Activated CD8-positive, alpha-beta memory T cell treated with anti-CD3 and anti-CD28 coated beads for 4 hours (primary cell): ENCODE measurements around the gene LTB4R2.
"Not testable (repeated sequence)": the region's sequence is repeated elsewhere in the genome, so short reads cannot be mapped to it uniquely, and the experiment has no call there.

Source experiments
- DNase-seq, 2 donors: peaks; one replicate each; pipeline ENCODE4 v3.0.0-alpha.2; 2020; ENCODE audit warnings: low read depth in 2 of 2

Gene LTB4R2

DNA sequence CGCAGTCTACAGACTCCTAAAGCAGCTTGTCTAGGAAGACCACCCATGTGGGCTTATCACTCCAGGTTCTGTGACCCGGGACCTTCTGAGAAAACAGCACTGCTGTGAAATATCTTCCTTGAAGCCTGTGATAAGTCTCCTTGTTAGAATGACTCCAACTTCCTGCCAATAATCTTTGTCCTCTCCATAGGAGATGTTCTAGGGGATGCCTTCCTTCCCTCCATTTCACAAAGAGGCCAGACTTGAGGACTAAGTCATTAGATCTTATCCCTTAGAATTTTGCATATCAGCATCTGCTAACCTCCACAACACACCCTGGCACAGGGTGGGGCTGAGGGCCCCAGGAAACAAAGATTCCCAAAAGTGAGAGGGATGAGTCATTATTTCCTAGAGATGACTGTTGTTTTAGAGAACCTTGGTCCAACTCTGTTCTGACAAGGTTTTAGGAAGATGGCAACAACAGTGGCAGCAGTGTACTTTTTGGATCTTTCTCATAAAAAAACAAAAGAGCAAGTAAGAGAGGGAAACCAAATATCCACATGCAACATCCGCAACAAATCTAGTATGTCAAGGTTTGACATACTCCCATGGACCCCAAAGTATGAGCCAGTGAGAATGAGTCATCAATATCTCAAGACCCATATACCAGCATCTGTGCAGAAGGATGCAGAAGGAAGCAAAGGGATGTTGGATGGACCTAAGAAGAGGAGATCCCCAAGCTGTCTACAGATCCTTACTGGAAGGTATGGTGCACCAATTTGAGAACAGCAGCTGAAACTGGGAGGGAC is 7.4 kb downstream of the LTB4R2 start:
- DNase-seq: no peak

DNA sequence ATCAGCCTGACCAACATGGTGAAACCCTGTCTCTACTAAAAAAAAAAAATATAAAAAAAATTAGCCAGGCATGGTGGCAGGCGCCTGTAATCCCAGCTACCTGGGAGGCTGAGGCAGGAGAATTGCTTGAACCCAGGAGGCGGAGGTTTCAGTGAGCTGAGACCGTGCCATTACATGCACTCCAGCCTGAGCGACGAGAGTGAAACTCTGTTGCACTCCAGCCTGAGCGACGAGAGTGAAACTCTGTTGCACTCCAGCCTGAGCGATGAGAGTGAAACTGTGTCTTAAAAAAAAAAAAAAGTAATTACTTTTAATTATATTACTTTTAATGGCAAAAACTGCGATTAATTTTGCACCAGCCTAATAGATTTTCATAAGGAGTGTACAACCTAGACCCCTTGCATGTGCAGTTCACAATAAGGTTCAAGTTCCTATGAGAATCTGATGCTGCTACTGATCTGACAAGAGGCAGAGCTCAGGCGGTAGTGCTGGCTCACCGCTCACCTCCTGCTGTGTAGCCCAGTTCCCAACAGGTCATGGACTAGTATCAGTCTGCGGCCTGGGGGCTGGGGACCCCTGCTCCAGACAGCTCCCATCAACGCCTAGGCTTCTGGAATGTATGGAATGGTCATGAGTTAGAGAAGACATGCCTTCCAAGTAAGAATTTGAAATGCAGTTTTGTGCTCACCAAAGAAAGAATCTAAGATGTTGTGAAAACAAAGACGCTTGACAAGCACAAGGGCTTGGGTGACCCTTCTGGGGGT is 11.5 kb downstream of the LTB4R2 start:
- DNase-seq: no peak

DNA sequence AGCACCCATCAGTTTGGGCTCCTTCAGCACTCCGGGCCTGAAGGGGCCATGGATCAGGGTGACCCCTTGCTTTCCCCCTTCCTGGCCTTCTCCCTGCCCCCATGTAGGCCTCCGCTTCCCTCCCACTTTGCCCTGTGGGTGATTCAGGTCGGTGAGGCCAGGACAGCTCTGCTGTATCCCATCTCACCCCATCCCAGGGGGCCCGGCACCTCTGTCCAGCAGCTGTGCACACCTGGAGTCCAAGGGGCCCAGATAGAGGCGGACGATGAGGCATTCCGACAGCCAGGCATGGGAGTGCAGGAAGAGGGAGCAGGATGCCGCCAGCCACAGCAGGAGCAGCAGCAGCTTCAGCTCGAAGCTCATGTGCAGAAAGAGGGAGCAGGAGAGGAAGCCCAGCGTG is 12.7 kb downstream of the LTB4R2 start:
- no peak for DNase-seq

GRCh38 chr14:24323341-24323740 is 13.4 kb downstream of the LTB4R2 start:
- DNase-seq: no peak

DNA sequence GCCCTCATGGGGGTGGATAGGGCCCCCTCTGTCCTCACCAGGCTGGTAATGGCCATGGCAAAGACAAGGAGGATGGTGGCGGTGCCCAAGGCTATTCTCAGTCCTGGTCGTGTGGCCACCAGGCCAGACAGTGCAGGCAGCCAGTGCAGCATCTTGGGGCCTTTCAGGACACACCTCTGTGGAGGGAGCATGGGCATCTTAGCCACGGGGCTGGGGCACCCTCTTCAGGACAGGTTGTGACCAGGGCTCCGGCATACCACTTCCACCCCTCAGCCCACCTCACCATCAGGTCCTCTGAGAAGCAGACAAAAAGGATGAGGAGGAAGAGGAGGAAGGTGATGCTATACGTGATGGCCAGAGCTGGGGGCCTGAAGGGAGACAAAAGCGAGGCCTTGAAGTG is 14.1 kb downstream of the LTB4R2 start:
- no peak for DNase-seq

- DNase-seq: no peak
These were observed 15.1 kb downstream of the LTB4R2 start for GRCh38 chr14:24325041-24325530.

GRCh38 chr14:24325963-24326362 is 16.0 kb downstream of the LTB4R2 start:
- no peak for DNase-seq

- DNase-seq: no peak
These were observed 17.4 kb downstream of the LTB4R2 start for GRCh38 chr14:24327303-24327702.

DNA sequence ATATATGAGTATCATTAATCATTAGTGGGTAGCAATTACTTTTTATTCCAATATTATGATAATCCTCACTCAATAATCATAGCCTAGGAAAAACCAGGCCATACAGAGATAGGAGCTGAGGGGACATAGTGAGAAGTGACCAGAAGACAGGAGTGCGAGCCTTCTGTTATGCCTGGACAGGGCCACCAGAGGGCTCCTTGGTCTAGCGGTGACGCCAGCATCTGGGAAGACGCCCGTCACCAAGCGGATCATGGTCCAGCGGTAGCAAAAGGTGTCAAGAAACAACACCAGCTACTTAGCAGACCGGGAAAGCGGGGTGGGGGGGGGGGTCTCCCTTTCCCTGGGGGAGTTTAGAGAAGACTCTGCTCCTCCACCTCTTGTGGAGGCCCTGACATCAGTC is 18.0 kb downstream of the LTB4R2 start:
- DNase-seq: not testable (repeated sequence)

GRCh38 chr14:24329073-24329663 is 19.2 kb downstream of the LTB4R2 start:
- DNase-seq: no peak

GRCh38 chr14:24329736-24330135 is 19.8 kb downstream of the LTB4R2 start:
- peak; percentile 62 for DNase-seq

- DNase-seq: no peak
These were observed 21.2 kb downstream of the LTB4R2 start for GRCh38 chr14:24330973-24331674.

DNA sequence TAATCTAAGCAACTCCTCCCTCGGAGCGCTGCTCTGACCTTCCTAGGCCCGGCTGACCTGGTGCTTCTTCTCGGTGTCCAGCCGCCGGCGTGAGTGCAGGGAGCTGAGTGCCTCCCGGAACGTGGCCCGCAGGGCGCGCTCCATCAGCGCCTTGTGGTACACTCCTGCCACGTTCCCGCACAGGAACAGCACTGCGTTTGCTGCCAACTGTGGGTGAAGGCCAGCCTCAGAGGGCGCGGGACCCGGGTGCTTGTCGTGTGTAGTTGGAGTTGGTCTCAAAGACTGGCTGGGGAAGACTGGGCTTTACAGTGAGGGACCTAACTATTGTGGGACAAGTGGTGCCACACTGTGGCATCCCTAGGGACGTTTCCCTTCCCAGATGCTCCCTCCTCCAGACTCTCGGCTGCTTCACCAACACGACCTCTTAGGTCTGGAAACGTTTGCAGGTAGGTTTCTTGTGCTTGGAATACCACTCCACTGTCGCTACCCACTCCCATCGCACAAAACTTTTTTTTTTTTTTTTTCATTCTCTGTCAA is 21.9 kb downstream of the LTB4R2 start:
- no peak for DNase-seq

DNA sequence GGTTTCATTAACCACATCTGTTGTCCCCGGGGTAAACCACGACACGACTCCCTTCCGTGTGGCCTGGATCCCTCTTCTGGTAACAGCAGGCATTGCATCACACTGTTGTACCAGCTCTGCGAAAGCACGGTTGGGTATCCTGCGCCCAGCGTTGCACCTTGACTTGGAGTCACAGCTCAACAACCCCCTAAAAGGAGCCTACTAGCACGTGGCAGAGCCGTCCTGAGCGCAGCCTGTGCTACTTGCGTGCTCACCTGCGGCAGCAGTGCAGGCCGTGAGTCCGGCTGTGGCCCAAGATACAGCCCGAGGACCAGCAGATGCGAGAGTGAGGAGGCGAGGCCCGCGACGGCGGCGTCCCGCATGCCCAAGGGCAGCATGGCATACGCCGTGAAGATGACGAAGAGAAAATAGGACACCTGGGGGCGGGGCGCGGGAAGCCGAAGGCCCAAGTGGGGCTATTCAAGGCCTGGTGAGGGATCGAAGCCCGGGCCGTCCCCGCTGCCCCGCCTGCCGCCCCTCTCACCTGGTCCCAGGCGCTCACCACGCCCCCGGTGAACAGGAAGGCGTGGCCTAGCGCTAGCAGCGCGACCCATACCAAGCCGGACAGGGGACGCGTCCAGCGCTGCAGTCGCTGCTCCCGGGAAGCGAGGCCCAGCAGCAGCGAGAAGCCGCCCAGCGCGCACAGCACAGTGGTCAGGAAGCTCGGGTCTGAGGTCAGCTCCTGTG is 22.5 kb downstream of the LTB4R2 start:
- peak; percentile 71 to 75 for DNase-seq

- DNase-seq: no peak
These were observed 24.7 kb downstream of the LTB4R2 start, which contains the start of gene ADCY4 for GRCh38 chr14:24334431-24335291. Gene ADCY4, minus strand, starts transcription at chr14:24335071. Its CDS starts 419 bp downstream, at chr14:24334652.

DNA sequence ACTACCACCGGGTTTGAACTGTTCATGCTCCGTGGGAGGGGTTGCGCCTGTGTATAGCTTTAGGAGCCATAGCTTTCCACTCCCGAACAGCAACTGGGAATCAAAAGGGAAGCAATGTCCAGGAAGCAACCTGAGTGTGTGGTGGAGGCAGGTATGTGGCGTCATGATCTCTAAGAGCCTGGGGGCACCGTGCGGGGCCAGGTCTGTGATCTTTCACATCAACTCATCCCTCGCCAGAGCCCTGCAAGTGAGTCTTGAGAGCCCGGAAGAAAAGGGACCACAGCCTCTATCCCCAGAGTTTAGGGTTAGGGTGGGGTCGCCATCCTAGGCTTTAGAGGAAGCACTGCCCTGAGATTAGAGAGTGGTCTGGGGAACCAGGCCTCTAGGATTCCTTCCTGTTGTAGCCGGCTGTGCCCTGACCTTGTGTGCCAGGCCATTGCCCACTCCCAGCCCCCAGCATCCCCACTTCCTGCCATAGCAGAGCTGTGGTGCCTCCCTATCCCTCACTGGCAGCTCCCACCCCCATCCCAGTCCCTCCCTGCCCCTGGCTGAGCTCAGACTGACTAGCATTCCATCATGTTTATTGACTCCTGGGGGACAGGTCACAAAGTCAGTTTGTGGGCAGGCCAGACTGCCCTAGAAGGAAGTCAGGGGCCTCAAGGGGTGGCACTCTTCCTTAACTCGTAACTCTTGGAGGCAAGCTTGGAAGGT is 25.7 kb downstream of the LTB4R2 start:
- DNase-seq: no peak

- DNase-seq: no peak
These were observed 27.3 kb downstream of the LTB4R2 start for GRCh38 chr14:24337144-24337823.

- DNase-seq: no peak
These were observed 27.9 kb downstream of the LTB4R2 start for GRCh38 chr14:24337824-24338175.

DNA sequence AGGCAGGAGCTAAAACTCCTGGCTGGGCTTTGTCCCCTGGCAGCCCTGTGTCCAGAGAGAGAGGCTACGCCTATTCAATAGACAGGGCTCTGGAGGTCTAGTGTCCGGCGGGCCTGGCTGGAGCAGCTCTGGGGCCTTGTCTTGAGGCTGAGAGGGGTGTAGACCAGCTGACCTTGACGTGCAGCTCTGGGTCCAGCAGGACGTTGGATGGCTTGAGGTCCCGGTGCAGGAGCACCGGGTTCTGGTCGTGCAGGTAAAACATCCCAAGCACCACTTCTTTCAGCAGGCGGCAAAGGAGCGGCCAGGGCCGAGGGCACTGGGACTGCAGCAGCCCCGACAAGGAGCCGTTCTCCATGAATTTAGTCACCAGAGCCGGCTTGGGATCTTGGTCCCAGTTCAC is 28.9 kb downstream of the LTB4R2 start:
- no peak for DNase-seq
